GM23248 (cell line): ENCODE measurements around the gene ZNF567. TPM values are rescaled to one million over a fixed set of nuclear protein-coding genes. Genes with fewer than 3 reads are reported as not detected.
"Not testable (repeated sequence)": the region's sequence is repeated elsewhere in the genome, so short reads cannot be mapped to it uniquely, and the experiment has no call there.

ENCODE experiments used
- DNase-seq: peaks from one replicate; pipeline ENCODE4 v3.0.0-alpha.2; 2015
- H2AFZ ChIP-seq: fragments of 200-600 bp; sonication (generic); 2 replicates; pipeline ENCODE4 v1.6.1; 2016; ENCODE audit warnings: antibody characterized with exemption
- H3F3A ChIP-seq: fragments of 200-600 bp; sonication (generic); 2 replicates; pipeline ENCODE4 v1.6.1; 2016; ENCODE audit warnings: mild to moderate bottlenecking, antibody characterized with exemption, mixed run types; ENCODE audit not compliant: insufficient read depth
- H3K27ac ChIP-seq: fragments of 200-600 bp; sonication (generic); 2 replicates; pipeline ENCODE4 v1.5.1; 2016; ENCODE audit warnings: mild to moderate bottlenecking
- H3K27me3 ChIP-seq: fragments of 200-600 bp; sonication (generic); replicated peaks from 2 replicates; pipeline ENCODE4 v1.6.1; 2016; ENCODE audit warnings: mild to moderate bottlenecking; ENCODE audit not compliant: insufficient read depth
- H3K36me3 ChIP-seq: fragments of 200-600 bp; sonication (generic); 2 replicates; pipeline ENCODE4 v1.6.1; 2016; ENCODE audit warnings: low read depth, mild to moderate bottlenecking
- H3K4me1 ChIP-seq: fragments of 200-600 bp; sonication (generic); 2 replicates; pipeline ENCODE4 v1.6.1; 2016; ENCODE audit warnings: mild to moderate bottlenecking; ENCODE audit not compliant: insufficient read depth
- H3K4me2 ChIP-seq: fragments of 200-600 bp; sonication (generic); one replicate; pipeline ENCODE4 v1.6.1; 2016; ENCODE audit warnings: mild to moderate bottlenecking; ENCODE audit not compliant: unreplicated experiment
- H3K4me3 ChIP-seq: fragments of 200-600 bp; sonication (generic); 2 replicates; pipeline ENCODE4 v1.5.1; 2016; ENCODE audit warnings: mild to moderate bottlenecking
- H3K79me2 ChIP-seq: fragments of 200-600 bp; sonication (generic); 2 replicates; pipeline ENCODE4 v1.6.1; 2016; ENCODE audit warnings: mild to moderate bottlenecking; ENCODE audit not compliant: insufficient read depth
- H3K9ac ChIP-seq: fragments of 200-600 bp; sonication (generic); 2 replicates; pipeline ENCODE4 v1.6.1; 2016; ENCODE audit warnings: mild to moderate bottlenecking
- H3K9me2 ChIP-seq: fragments of 200-600 bp; sonication (generic); 2 replicates; pipeline ENCODE4 v1.6.1; 2016; ENCODE audit warnings: mixed run types, mild to moderate bottlenecking, moderate library complexity; ENCODE audit not compliant: insufficient read depth
- H3K9me3 ChIP-seq: fragments of 200-600 bp; sonication (generic); one replicate; pipeline ENCODE4 v1.6.1; 2017; ENCODE audit warnings: low read depth
- H4K20me1 ChIP-seq: fragments of 200-600 bp; sonication (generic); 2 replicates; pipeline ENCODE4 v1.6.0; 2016; ENCODE audit not compliant: insufficient read depth
- EZH2 ChIP-seq: fragments of 200-600 bp; sonication (generic); IDR thresholded peaks from 2 replicates; pipeline ENCODE4 v1.6.1; 2018; ENCODE audit warnings: antibody characterized with exemption, mild to moderate bottlenecking; ENCODE audit not compliant: insufficient read depth, poor library complexity, severe bottlenecking
- EZH2phosphoT487 ChIP-seq: fragments of 200-600 bp; sonication (generic); IDR thresholded peaks from 2 replicates; pipeline ENCODE4 v1.6.1; 2018; ENCODE audit warnings: antibody characterized with exemption, moderate library complexity, mild to moderate bottlenecking, low read depth; ENCODE audit not compliant: insufficient read depth
- whole genome bisulfite sequencing, 2 experiments: methylation state at CpG; one replicate each; pipeline ENCODE4 v1.1.6; 2015 to 2017; ENCODE audit warnings: low lambda C conversion rate in 2 of 2, low coverage in 1 of 2; ENCODE audit errors: missing lambda C conversion rate in 2 of 2; 5-methylcytosine and 5-hydroxymethylcytosine counted together
- in situ Hi-C: fragments of 300-500 bp; cut with MboI; formaldehyde crosslinking; loops from 2 replicates; pipeline ENCODE4 v1.15.0; 2020
- polyA plus RNA-seq: library from polyadenylated mRNA; unstranded; fragments of >200 nt; fragmentation: Nextera tagmentation; extraction: Ambion mirVana; gene quantifications from 2 replicates; pipeline ENCODE4 v1.2.1, GENCODE V29; 2016
- total RNA-seq: library from RNA; depleted of rRNA; stranded (reverse); fragments of >200 nt; shearing (Covaris generic); gene quantifications from 2 replicates; pipeline ENCODE4 v1.2.3, GENCODE V29; 2014; rRNA removed

ZNF567 gene
- total and polyA plus RNA-seq, 2 experiments from 2014 or later = 3.2 to 6.1 TPM

- peaks cover 62% of the 10 kb centered on the region for H3K36me3 ChIP-seq
- no peaks in the 10 kb centered on the region for H3K79me2 ChIP-seq
- peaks cover 19% of the 10 kb centered on the region for H3K9me3 ChIP-seq
- in situ Hi-C loops = no loop called here
- no peak overlapping the region for H3K4me3 ChIP-seq
- H2AFZ ChIP-seq = no peak overlapping the region
- 98 to 99% methylated on average over 10 of the region's 10 CpGs for WGBS, 2 experiments
- TF ChIP-seq EZH2 (no peak), EZH2phosphoT487 (no peak)
- H3K27ac ChIP-seq = no peak overlapping the region
- H3K4me1 ChIP-seq = no peaks in the 10 kb centered on the region
- H3F3A ChIP-seq = no peaks in the 10 kb centered on the region
- DNase-seq = no peak
- H3K27me3 ChIP-seq = no peaks in the 10 kb centered on the region
- H3K9ac ChIP-seq = no peak overlapping the region
- no peaks in the 10 kb centered on the region for H4K20me1 ChIP-seq
- H3K9me2 ChIP-seq = no peaks in the 10 kb centered on the region
- H3K4me2 ChIP-seq = no peak overlapping the region
These were observed 60.3 kb downstream of the ZNF567 start for GRCh38 chr19:36747750-36748149.

- H3K4me3 ChIP-seq = no peak overlapping the region
- TF ChIP-seq EZH2 (no peak), EZH2phosphoT487 (no peak)
- H3K9me2 ChIP-seq = no peaks in the 10 kb centered on the region
- DNase-seq = no peak
- no peak overlapping the region for H3K9ac ChIP-seq
- H4K20me1 ChIP-seq = no peaks in the 10 kb centered on the region
- H3F3A ChIP-seq = no peaks in the 10 kb centered on the region
- H3K36me3 ChIP-seq = peaks cover 65% of the 10 kb centered on the region
- H3K9me3 ChIP-seq = peaks cover 20% of the 10 kb centered on the region
- no peak overlapping the region for H2AFZ ChIP-seq
- no peak overlapping the region for H3K4me2 ChIP-seq
- in situ Hi-C loops = no loop called here
- H3K79me2 ChIP-seq = no peaks in the 10 kb centered on the region
- no peak overlapping the region for H3K27ac ChIP-seq
- 95 to 96% methylated on average over 10 of the region's 10 CpGs for WGBS, 2 experiments
- no peaks in the 10 kb centered on the region for H3K27me3 ChIP-seq
- no peaks in the 10 kb centered on the region for H3K4me1 ChIP-seq
These were observed 61.2 kb downstream of the ZNF567 start for GRCh38 chr19:36748431-36749275.

- H3K9me2 ChIP-seq, H3K9ac ChIP-seq, H4K20me1 ChIP-seq, H3K79me2 ChIP-seq, DNase-seq, H2AFZ ChIP-seq, in situ Hi-C loops, H3K4me2 ChIP-seq, H3K27ac ChIP-seq, H3K4me1 ChIP-seq, H3K4me3 ChIP-seq, H3K27me3 ChIP-seq, H3F3A ChIP-seq: not testable (repeated sequence)
- Histone ChIP-seq H3K36me3 (peaks cover 75% of the 10 kb centered on the region), H3K9me3 (peaks cover 20% of the 10 kb centered on the region)
- 96 to 98% methylated on average over 8 of the region's 8 CpGs for WGBS, 2 experiments
These were observed 62.2 kb downstream of the ZNF567 start for GRCh38 chr19:36749613-36750012.

- 97 to 98% methylated on average over 4 of the region's 4 CpGs for WGBS, 2 experiments
- Histone ChIP-seq H4K20me1 (no peaks in the 10 kb centered on the region), H3F3A (no peaks in the 10 kb centered on the region), H3K4me1 (no peaks in the 10 kb centered on the region), H3K79me2 (no peaks in the 10 kb centered on the region), H3K4me3 (no peak overlapping the region), H3K27me3 (no peaks in the 10 kb centered on the region), H3K9me3 (peaks cover 20% of the 10 kb centered on the region), H3K9ac (no peak overlapping the region), H3K27ac (no peak overlapping the region), H3K9me2 (no peaks in the 10 kb centered on the region), H2AFZ (no peak overlapping the region), H3K36me3 (peaks cover 80% of the 10 kb centered on the region), H3K4me2 (no peak overlapping the region)
- in situ Hi-C loops = no loop called here
- TF ChIP-seq EZH2phosphoT487 (no peak), EZH2 (no peak)
- no peak for DNase-seq
These were observed 62.8 kb downstream of the ZNF567 start for GRCh38 chr19:36750066-36750691.

Other genes starting within 250 kb of the ZNF567 start
- 9.3 and 18.6 TPM in 2 replicates for gene ZNF566, start 198.1 kb upstream of the ZNF567 start, total RNA-seq
- gene ZNF566, start 198.1 kb upstream of the ZNF567 start, polyA plus RNA-seq = 6.1 and 6.6 TPM in 2 replicates
- 11.9 and 12.9 TPM in 2 replicates for gene ZNF260, start 159.3 kb upstream of the ZNF567 start, total RNA-seq
- gene ZNF260, start 159.3 kb upstream of the ZNF567 start, polyA plus RNA-seq = 13.2 and 13.6 TPM in 2 replicates
- gene ZNF529, start 114.3 kb upstream of the ZNF567 start, total RNA-seq = 8.5 and 15.0 TPM in 2 replicates
- gene ZNF529, start 114.3 kb upstream of the ZNF567 start, polyA plus RNA-seq = 6.1 and 6.3 TPM in 2 replicates
- gene ZNF382, start 82.3 kb upstream of the ZNF567 start, total RNA-seq = 7.1 and 11.1 TPM in 2 replicates
- 4.8 and 5.3 TPM in 2 replicates for gene ZNF382, start 82.3 kb upstream of the ZNF567 start, polyA plus RNA-seq
- 5.6 and 19.9 TPM in 2 replicates for gene ZNF461, start 20.8 kb upstream of the ZNF567 start, total RNA-seq
- 4.5 and 4.7 TPM in 2 replicates for gene ZNF461, start 20.8 kb upstream of the ZNF567 start, polyA plus RNA-seq
- gene ZNF850, start 85.2 kb downstream of the ZNF567 start, total RNA-seq = 1.2 and 1.5 TPM in 2 replicates
- gene ZNF850, start 85.2 kb downstream of the ZNF567 start, polyA plus RNA-seq = 0.29 and 0.75 TPM in 2 replicates
- gene ZNF790, start 150.8 kb downstream of the ZNF567 start, total RNA-seq = 6.1 and 6.3 TPM in 2 replicates
- gene ZNF790, start 150.8 kb downstream of the ZNF567 start, polyA plus RNA-seq = 4.1 and 4.2 TPM in 2 replicates
- 1.7 and 5.7 TPM in 2 replicates for gene ZNF345, start 163.3 kb downstream of the ZNF567 start, total RNA-seq
- gene ZNF345, start 163.3 kb downstream of the ZNF567 start, polyA plus RNA-seq = 3.2 and 4.6 TPM in 2 replicates
- gene ZNF829, start 228.7 kb downstream of the ZNF567 start, total RNA-seq = 2.3 and 4.2 TPM in 2 replicates
- gene ZNF829, start 228.7 kb downstream of the ZNF567 start, polyA plus RNA-seq = 2.2 and 2.4 TPM in 2 replicates
- gene ZNF568, start 228.7 kb downstream of the ZNF567 start, total RNA-seq = 13.9 and 20.5 TPM in 2 replicates
- gene ZNF568, start 228.7 kb downstream of the ZNF567 start, polyA plus RNA-seq = 10.6 and 11.6 TPM in 2 replicates